ENCODE results near the gene DOLPP1.

The DOLPP1 gene

GRCh38 chr9:129052592-129052991 is 28.3 kb upstream of the DOLPP1 start:
- H3K27ac Mint-ChIP-seq = no peak overlapping the region
- no peaks in the 10 kb centered on the region for H3K27me3 Mint-ChIP-seq (ENCODE audit: low read depth, poor library complexity)
- no peaks in the 10 kb centered on the region for H3K9me3 Mint-ChIP-seq
- H3K4me1 Mint-ChIP-seq = no peaks in the 10 kb centered on the region
- no peak for DNase-seq
- H3K36me3 Mint-ChIP-seq (ENCODE audit: low read depth) = peaks cover 11% of the 10 kb centered on the region
- H3K4me3 Mint-ChIP-seq = no peak overlapping the region
- TF ChIP-seq CTCF (IDR thresholded peaks at IDR 0.05) = no peak

GRCh38 chr9:129053020-129053419 is 27.9 kb upstream of the DOLPP1 start:
- H3K4me3 Mint-ChIP-seq = no peak overlapping the region
- no peaks in the 10 kb centered on the region for H3K9me3 Mint-ChIP-seq
- peaks cover 16% of the 10 kb centered on the region for H3K36me3 Mint-ChIP-seq (ENCODE audit: low read depth)
- H3K27me3 Mint-ChIP-seq (ENCODE audit: low read depth, poor library complexity) = no peaks in the 10 kb centered on the region
- TF ChIP-seq CTCF (IDR thresholded peaks at IDR 0.05) = no peak
- no peak overlapping the region for H3K27ac Mint-ChIP-seq
- DNase-seq = no peak
- H3K4me1 Mint-ChIP-seq = no peaks in the 10 kb centered on the region

- no peak overlapping the region for H3K4me3 Mint-ChIP-seq
- TF ChIP-seq CTCF (IDR thresholded peaks at IDR 0.05) = no peak
- DNase-seq = no peak
- peaks cover 10% of the 10 kb centered on the region for H3K36me3 Mint-ChIP-seq (ENCODE audit: low read depth)
- no peak overlapping the region for H3K27ac Mint-ChIP-seq
- no peaks in the 10 kb centered on the region for H3K27me3 Mint-ChIP-seq (ENCODE audit: low read depth, poor library complexity)
- no peaks in the 10 kb centered on the region for H3K4me1 Mint-ChIP-seq
- no peaks in the 10 kb centered on the region for H3K9me3 Mint-ChIP-seq
These were observed 26.6 kb upstream of the DOLPP1 start for GRCh38 chr9:129054163-129054851.

- DNase-seq = no peak
These were observed 21.7 kb upstream of the DOLPP1 start for GRCh38 chr9:129058965-129059795.

GRCh38 chr9:129059796-129060785 is 20.8 kb upstream of the DOLPP1 start:
- no peak for DNase-seq
- Mint-ChIP-seq H3K9me3 (no peaks in the 10 kb centered on the region), H3K36me3 (ENCODE audit: low read depth) (peaks cover 16% of the 10 kb centered on the region), H3K4me1 (no peaks in the 10 kb centered on the region), H3K27ac (no peak overlapping the region), H3K4me3 (no peak overlapping the region), H3K27me3 (ENCODE audit: low read depth, poor library complexity) (no peaks in the 10 kb centered on the region)
- no peak for TF ChIP-seq CTCF (IDR thresholded peaks at IDR 0.05)

More at GRCh38 chr9:129058965-129059795, 21.7 kb upstream of the DOLPP1 start:
- TF ChIP-seq CTCF (IDR thresholded peaks at IDR 0.05) = no peak
- Mint-ChIP-seq H3K4me1 (no peaks in the 10 kb centered on the region), H3K27me3 (ENCODE audit: low read depth, poor library complexity) (no peaks in the 10 kb centered on the region), H3K36me3 (ENCODE audit: low read depth) (peaks cover 21% of the 10 kb centered on the region), H3K27ac (no peak overlapping the region), H3K4me3 (no peak overlapping the region), H3K9me3 (no peaks in the 10 kb centered on the region)
